ENCODE data around the gene CDCA7. TPM values are rescaled to one million over a fixed set of nuclear protein-coding genes. Genes with fewer than 3 reads are reported as not detected.

CDCA7 gene
- total and polyA plus RNA-seq, 2 of the 13 experiments (the other 11 are each of a cell fraction or from before 2014, with no cell fraction given): 46.2 to 57.8 TPM

DNA sequence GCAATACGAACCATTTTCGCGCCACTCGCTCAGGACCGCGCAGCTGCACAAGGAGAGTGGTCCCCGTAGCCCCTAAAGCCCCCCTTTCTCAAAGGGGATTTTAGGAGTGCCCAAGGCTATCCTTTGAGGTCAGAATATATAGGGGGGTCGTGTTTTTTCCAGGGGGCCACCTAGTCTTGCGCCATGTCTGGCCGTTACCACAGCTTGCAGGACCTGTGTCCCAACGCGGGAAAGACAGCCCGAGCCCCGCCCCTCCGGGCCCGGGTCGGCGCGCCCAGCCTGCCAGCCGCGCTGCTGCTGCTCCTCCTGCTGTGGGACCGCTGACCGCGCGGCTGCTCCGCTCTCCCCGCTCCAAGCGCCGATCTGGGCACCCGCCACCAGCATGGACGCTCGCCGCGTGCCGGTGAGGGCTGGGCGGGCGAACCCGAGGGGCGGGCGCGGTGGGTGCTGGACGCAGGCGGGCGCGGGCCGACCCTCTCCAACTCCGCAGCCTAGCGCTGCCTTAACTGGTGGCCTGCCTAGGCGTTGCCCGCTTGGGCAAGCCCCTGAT, at the start of gene CDCA7 (continued):
- TF ChIP-seq, protein P1, sequence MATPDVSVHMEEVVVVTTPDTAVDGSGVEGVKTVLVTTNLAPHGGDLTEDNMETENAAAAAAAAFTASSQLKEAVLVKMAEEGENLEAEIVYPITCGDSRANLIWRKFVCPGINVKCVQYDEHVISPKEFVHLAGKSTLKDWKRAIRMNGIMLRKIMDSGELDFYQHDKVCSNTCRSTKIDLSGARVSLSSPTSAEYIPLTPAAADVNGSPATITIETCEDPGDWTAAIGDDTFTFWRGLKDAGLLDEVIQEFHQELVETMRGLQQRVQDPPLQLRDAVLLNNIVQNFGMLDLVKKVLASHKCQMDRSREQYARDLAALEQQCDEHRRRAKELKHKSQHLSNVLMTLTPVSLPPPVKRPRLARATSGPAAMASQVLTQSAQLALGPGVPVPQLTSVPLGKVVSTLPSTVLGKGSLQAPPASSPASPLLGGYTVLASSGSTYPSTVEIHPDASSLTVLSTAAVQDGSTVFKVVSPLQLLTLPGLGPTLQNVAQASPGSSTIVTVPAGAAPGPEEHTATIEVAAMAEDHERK (CRISPR knock-in tag; IDR thresholded peaks at IDR 0.05; ENCODE audit: low read depth): no peak
- TF ChIP-seq, protein P2, sequence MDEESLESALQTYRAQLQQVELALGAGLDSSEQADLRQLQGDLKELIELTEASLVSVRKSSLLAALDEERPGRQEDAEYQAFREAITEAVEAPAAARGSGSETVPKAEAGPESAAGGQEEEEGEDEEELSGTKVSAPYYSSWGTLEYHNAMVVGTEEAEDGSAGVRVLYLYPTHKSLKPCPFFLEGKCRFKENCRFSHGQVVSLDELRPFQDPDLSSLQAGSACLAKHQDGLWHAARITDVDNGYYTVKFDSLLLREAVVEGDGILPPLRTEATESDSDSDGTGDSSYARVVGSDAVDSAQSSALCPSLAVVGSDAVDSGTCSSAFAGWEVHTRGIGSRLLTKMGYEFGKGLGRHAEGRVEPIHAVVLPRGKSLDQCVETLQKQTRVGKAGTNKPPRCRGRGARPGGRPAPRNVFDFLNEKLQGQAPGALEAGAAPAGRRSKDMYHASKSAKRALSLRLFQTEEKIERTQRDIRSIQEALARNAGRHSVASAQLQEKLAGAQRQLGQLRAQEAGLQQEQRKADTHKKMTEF (CRISPR knock-in tag; IDR thresholded peaks at IDR 0.05): peak; percentile 83
- no peak for TF ChIP-seq BHLHE40 (IDR thresholded peaks at IDR 0.05; ENCODE audit: low read length)
- no peak for TF ChIP-seq ZNF674 (CRISPR knock-in tag; IDR thresholded peaks at IDR 0.05; ENCODE audit: low read depth)
- peak; percentile 90; the same call in 1 of the 2 replicates for TF ChIP-seq NFATC3 (CRISPR knock-in tag; IDR thresholded peaks at IDR 0.05)
- TF ChIP-seq ELF3 (CRISPR knock-in tag; IDR thresholded peaks at IDR 0.05): peak; percentile 78; the same call in 1 of the 2 replicates
- peak; percentile 100 for TF ChIP-seq NKX3-1 (CRISPR knock-in tag; IDR thresholded peaks at IDR 0.05)
- TF ChIP-seq, protein P3, sequence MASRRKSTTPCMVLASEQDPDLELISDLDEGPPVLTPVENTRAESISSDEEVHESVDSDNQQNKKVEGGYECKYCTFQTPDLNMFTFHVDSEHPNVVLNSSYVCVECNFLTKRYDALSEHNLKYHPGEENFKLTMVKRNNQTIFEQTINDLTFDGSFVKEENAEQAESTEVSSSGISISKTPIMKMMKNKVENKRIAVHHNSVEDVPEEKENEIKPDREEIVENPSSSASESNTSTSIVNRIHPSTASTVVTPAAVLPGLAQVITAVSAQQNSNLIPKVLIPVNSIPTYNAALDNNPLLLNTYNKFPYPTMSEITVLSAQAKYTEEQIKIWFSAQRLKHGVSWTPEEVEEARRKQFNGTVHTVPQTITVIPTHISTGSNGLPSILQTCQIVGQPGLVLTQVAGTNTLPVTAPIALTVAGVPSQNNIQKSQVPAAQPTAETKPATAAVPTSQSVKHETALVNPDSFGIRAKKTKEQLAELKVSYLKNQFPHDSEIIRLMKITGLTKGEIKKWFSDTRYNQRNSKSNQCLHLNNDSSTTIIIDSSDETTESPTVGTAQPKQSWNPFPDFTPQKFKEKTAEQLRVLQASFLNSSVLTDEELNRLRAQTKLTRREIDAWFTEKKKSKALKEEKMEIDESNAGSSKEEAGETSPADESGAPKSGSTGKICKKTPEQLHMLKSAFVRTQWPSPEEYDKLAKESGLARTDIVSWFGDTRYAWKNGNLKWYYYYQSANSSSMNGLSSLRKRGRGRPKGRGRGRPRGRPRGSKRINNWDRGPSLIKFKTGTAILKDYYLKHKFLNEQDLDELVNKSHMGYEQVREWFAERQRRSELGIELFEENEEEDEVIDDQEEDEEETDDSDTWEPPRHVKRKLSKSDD (CRISPR knock-in tag; IDR thresholded peaks at IDR 0.05; ENCODE audit: low read depth): peak; percentile 78
- TF ChIP-seq SAP130 (CRISPR knock-in tag; IDR thresholded peaks at IDR 0.05; ENCODE audit: low read depth): peak; percentile 81
- peak; percentile 93 for TF ChIP-seq ZNF329 (CRISPR knock-in tag; IDR thresholded peaks at IDR 0.05; ENCODE audit: low read depth)
- peak; percentile 97 for TF ChIP-seq ZNF546 (CRISPR knock-in tag; conservative IDR thresholded peaks at IDR 0.05)
- peak; percentile 99 for TF ChIP-seq ZNF781 (CRISPR knock-in tag; IDR thresholded peaks at IDR 0.05; ENCODE audit: borderline replicate concordance, not compliant biosample characterization)
- TF ChIP-seq, protein P4, sequence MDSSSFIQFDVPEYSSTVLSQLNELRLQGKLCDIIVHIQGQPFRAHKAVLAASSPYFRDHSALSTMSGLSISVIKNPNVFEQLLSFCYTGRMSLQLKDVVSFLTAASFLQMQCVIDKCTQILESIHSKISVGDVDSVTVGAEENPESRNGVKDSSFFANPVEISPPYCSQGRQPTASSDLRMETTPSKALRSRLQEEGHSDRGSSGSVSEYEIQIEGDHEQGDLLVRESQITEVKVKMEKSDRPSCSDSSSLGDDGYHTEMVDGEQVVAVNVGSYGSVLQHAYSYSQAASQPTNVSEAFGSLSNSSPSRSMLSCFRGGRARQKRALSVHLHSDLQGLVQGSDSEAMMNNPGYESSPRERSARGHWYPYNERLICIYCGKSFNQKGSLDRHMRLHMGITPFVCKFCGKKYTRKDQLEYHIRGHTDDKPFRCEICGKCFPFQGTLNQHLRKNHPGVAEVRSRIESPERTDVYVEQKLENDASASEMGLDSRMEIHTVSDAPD (CRISPR knock-in tag; IDR thresholded peaks at IDR 0.05): peak; percentile 68; the same call in 1 of the 2 replicates
- 0 out of 2 replicates have a peak, but pooled peaks have one; percentile 62 for TF ChIP-seq SIN3A (IDR thresholded peaks at IDR 0.05; ENCODE audit: borderline replicate concordance, low read depth, low read length)
- TF ChIP-seq, protein P5, sequence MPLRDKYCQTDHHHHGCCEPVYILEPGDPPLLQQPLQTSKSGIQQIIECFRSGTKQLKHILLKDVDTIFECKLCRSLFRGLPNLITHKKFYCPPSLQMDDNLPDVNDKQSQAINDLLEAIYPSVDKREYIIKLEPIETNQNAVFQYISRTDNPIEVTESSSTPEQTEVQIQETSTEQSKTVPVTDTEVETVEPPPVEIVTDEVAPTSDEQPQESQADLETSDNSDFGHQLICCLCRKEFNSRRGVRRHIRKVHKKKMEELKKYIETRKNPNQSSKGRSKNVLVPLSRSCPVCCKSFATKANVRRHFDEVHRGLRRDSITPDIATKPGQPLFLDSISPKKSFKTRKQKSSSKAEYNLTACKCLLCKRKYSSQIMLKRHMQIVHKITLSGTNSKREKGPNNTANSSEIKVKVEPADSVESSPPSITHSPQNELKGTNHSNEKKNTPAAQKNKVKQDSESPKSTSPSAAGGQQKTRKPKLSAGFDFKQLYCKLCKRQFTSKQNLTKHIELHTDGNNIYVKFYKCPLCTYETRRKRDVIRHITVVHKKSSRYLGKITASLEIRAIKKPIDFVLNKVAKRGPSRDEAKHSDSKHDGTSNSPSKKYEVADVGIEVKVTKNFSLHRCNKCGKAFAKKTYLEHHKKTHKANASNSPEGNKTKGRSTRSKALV (CRISPR knock-in tag; IDR thresholded peaks at IDR 0.05): peak; percentile 98; the same call in 1 of the 2 replicates
- TF ChIP-seq ZNF274 (CRISPR knock-in tag; IDR thresholded peaks at IDR 0.05): peak; percentile 98
- no peak for TF ChIP-seq SP1 (IDR thresholded peaks at IDR 0.05)
- peak; percentile 75; the same call in 1 of the 2 replicates for TF ChIP-seq SP1 (CRISPR knock-in tag; IDR thresholded peaks at IDR 0.05)
- TF ChIP-seq SRSF9 (IDR thresholded peaks at IDR 0.05; ENCODE audit: borderline replicate concordance, insufficient read depth, low read depth, low read length, poor library complexity, severe bottlenecking): no peak
- no peak for TF ChIP-seq RORA (CRISPR knock-in tag; IDR thresholded peaks at IDR 0.05)
- TF ChIP-seq POGZ (CRISPR knock-in tag; IDR thresholded peaks at IDR 0.05): no peak; the same call in 1 of the 2 replicates
- TF ChIP-seq GATAD2A (CRISPR knock-in tag; IDR thresholded peaks at IDR 0.05): no peak

All from HepG2 (cell line).